HL-60/S4 (cell line): ENCODE data around the gene NDUFS8.
"Not testable (repeated sequence)": the region's sequence is repeated elsewhere in the genome, so short reads cannot be mapped to it uniquely, and the experiment has no call there.

Experiments
- in situ Hi-C: fragments of 300-500 bp; cut with MboI; formaldehyde crosslinking; loops from 2 replicates; pipeline ENCODE4 v1.14.3; 2022; ENCODE audit warnings: low sequenced_read_pairs

Gene NDUFS8

GRCh38 chr11:68030318-68031143 is at the start of gene NDUFS8:
NDUFS8 (plus strand) TSS chr11:68030681; CDS start chr11:68032152, 1,471 bp downstream.
- in situ Hi-C loops = no loop called here

- in situ Hi-C loops = not testable (repeated sequence)
Observed at GRCh38 chr11:67981226-67981625, 49.3 kb upstream of the NDUFS8 start.

GRCh38 chr11:67982255-67982857 is 48.1 kb upstream of the NDUFS8 start:
- in situ Hi-C loops = not testable (repeated sequence)

GRCh38 chr11:67983951-67984350 is 46.5 kb upstream of the NDUFS8 start:
- in situ Hi-C loops = no loop called here

- in situ Hi-C loops = not testable (repeated sequence)
Observed at GRCh38 chr11:67985302-67985701, 45.2 kb upstream of the NDUFS8 start.

- in situ Hi-C loops = not testable (repeated sequence)
Observed at GRCh38 chr11:67990546-67991346, 39.7 kb upstream of the NDUFS8 start.

- in situ Hi-C loops = not testable (repeated sequence)
Observed at GRCh38 chr11:67991347-67992121, 38.9 kb upstream of the NDUFS8 start.

GRCh38 chr11:67993821-67994220 is 36.7 kb upstream of the NDUFS8 start:
- in situ Hi-C loops = not testable (repeated sequence)

GRCh38 chr11:67994387-67994786 is 36.1 kb upstream of the NDUFS8 start:
- in situ Hi-C loops = not testable (repeated sequence)

- in situ Hi-C loops = not testable (repeated sequence)
Observed at GRCh38 chr11:67995129-67995528, 35.4 kb upstream of the NDUFS8 start.

GRCh38 chr11:67995579-67995978 is 34.9 kb upstream of the NDUFS8 start:
- in situ Hi-C loops = not testable (repeated sequence)

- in situ Hi-C loops = no loop called here
Observed at GRCh38 chr11:67996051-67996450, 34.4 kb upstream of the NDUFS8 start.

GRCh38 chr11:67996622-67997474 is 33.6 kb upstream of the NDUFS8 start:
- in situ Hi-C loops = no loop called here

GRCh38 chr11:67997475-67997921 is 33.0 kb upstream of the NDUFS8 start:
- in situ Hi-C loops = no loop called here

- in situ Hi-C loops = no loop called here
Observed at GRCh38 chr11:67998150-67999045, 32.1 kb upstream of the NDUFS8 start.

GRCh38 chr11:67999201-67999629 is 31.3 kb upstream of the NDUFS8 start:
- in situ Hi-C loops = no loop called here

- in situ Hi-C loops = no loop called here
Observed at GRCh38 chr11:67999704-68000103, 30.8 kb upstream of the NDUFS8 start.

GRCh38 chr11:68002575-68002937 is 27.9 kb upstream of the NDUFS8 start:
- in situ Hi-C loops = no loop called here
